ENCODE measurements around the gene EID2.

DNA sequence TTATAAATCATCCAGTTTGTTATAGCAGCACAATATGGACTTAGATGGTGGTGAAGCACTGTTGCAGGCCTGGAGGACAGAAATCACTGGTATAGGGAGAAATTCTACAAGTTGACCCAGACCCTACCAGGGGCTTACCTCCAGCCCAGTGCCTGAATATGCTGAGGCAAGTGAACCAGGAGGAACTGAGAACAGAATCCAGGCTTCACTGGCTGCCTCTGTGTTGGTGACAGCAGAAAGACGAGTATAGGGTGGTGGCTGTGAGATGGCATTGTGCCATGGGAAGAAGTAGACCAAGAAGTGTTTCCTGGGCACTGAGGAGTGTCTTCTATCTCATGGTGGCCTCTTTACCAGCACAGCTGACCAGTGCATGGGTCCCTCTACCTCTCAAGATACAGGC lies 15.9 kb upstream of the EID2 start:
- TF ChIP-seq, protein P1, sequence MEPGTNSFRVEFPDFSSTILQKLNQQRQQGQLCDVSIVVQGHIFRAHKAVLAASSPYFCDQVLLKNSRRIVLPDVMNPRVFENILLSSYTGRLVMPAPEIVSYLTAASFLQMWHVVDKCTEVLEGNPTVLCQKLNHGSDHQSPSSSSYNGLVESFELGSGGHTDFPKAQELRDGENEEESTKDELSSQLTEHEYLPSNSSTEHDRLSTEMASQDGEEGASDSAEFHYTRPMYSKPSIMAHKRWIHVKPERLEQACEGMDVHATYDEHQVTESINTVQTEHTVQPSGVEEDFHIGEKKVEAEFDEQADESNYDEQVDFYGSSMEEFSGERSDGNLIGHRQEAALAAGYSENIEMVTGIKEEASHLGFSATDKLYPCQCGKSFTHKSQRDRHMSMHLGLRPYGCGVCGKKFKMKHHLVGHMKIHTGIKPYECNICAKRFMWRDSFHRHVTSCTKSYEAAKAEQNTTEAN (CRISPR knock-in tag; conservative IDR thresholded peaks at IDR 0.05): no peak
- no peak for TF ChIP-seq RARA (CRISPR knock-in tag; IDR thresholded peaks at IDR 0.05)

All from HepG2 (cell line).